Kidney (tissue), 14 donors: Measurements from ENCODE around the gene MAN2C1. TPM values are rescaled to one million over a fixed set of nuclear protein-coding genes. Genes with fewer than 3 reads are reported as not detected.
"Not testable (repeated sequence)": the region's sequence is repeated elsewhere in the genome, so short reads cannot be mapped to it uniquely, and the experiment has no call there.

Experiments used
- DNase-seq, 5 donors: peaks; one replicate each; pipeline ENCODE4 v3.0.0-alpha.2; 2013 to 2020
- FAIRE-seq: peaks from 2 replicates; lab custom pipeline; 2012; peaks lifted over from hg19 to GRCh38; lab: Jason Lieb, UNC
- H3K27ac ChIP-seq, 2 donors: one replicate each; pipeline ENCODE4 v1.7.0; 2013; ENCODE audit warnings: low read depth in 2 of 2, low read length in 2 of 2, inconsistent platforms in 1 of 2
- H3K27me3 ChIP-seq: one replicate; pipeline ENCODE4 v1.7.1; 2013; ENCODE audit warnings: low read length, inconsistent platforms; ENCODE audit not compliant: control insufficient read depth, insufficient read depth
- H3K36me3 ChIP-seq, 3 donors: one replicate each; pipeline versions ENCODE4 v1.7.0 to v1.7.1; 2013; ENCODE audit warnings: low read length in 3 of 3, control low read depth in 1 of 3, inconsistent platforms in 1 of 3; ENCODE audit not compliant: insufficient read depth in 3 of 3, control insufficient read depth in 2 of 3
- H3K4me1 ChIP-seq, 3 donors: one replicate each; pipeline versions ENCODE4 v1.7.0 to v1.7.1; 2013; ENCODE audit warnings: low read length in 3 of 3, inconsistent platforms in 1 of 3, low read depth in 1 of 3; ENCODE audit not compliant: control insufficient read depth in 2 of 3, insufficient read depth in 2 of 3
- H3K4me3 ChIP-seq, 3 donors: one replicate each; pipeline versions ENCODE4 v1.7.0 to v1.8.1; 2013; ENCODE audit warnings: low read length in 3 of 3, control low read depth in 1 of 3, inconsistent platforms in 1 of 3
- H3K9ac ChIP-seq, 3 donors: one replicate each; pipeline versions ENCODE4 v1.7.0 to v1.7.1; 2013; ENCODE audit warnings: low read length in 3 of 3, control low read depth in 1 of 3, inconsistent platforms in 1 of 3
- H3K9me3 ChIP-seq, 3 donors: one replicate each; pipeline versions ENCODE4 v1.7.0 to v1.7.1; 2013; ENCODE audit warnings: low read length in 3 of 3, control low read depth in 1 of 3, inconsistent platforms in 1 of 3; ENCODE audit not compliant: control insufficient read depth in 2 of 3, insufficient read depth in 1 of 3
- CTCF ChIP-seq: IDR thresholded peaks from 3 replicates; pipeline ENCODE4 v1.5.1; 2012; ENCODE audit warnings: mild to moderate bottlenecking, moderate library complexity, borderline replicate concordance; ENCODE audit not compliant: insufficient read depth; ENCODE audit errors: extremely low read depth
- intact Hi-C: fragments of 100-400 bp; cut with DNase I; formaldehyde crosslinking; loops from one replicate; pipeline ENCODE4 v1.11.1; 2022
- polyA plus RNA-seq: library from polyadenylated mRNA; stranded (reverse); fragments of 350-450 nt; fragmentation: Illumina TruSeq; extraction: RNeasy Lipid Tissue Mini Kit (QIAGEN cat#74804); gene quantifications from one replicate; pipeline ENCODE4 v1.2.3, GENCODE V29; 2014; ENCODE audit warnings: low read depth, low replicate concordance; ENCODE audit not compliant: insufficient read depth
- total RNA-seq: library from RNA; stranded (reverse); fragmentation: NEBNext Ultra II Directional; extraction: Animal tissue kit (Norgen Biotek cat#: 25700); gene quantifications from one replicate; pipeline ENCODE4 v1.2.1, GENCODE V29; 2021
- donor health status: control.
- donor health status: control.
- donor health status: control.
- donor health status: control.
- donor health status: control.
- donor health status: DM: yes; HTN: yes; CAD: no.
- donor health status: Normal renal cell carcinoma (clear cell type).

The MAN2C1 gene
- total and polyA plus RNA-seq, 2 donors from 2014 or later: 126 to 246 TPM

DNA sequence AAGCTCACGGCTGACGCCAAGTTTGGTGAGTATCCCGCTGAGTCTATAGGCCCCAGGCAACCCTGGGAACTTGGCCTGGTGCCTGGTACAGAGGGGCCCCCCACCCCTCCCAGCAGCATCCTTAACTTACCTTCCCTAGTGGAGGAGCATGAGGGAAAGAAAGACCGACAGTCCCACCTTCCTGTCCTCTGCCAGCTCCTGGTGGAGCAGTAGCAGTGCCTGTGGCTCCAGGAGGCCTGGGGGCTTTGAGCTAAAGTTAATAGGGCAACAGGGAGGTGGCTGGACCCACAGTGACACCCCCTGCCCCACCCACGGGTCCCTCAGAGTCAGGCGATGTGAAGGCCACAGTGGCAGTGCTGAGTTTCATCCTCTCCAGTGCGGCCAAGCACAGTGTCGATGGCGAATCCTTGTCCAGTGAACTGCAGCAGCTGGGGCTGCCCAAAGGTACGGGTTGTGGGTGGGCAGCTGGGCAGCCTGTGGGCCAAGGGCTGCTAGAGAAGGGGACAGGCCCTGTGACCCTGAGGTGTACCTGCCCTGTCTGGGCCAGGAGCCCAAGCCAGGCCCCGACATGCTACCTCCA is 29.7 kb downstream of the MAN2C1 start:
- H3K36me3 ChIP-seq: peaks cover 0 to 8% (median 2%) of the 10 kb centered on the region in 3 donors
- H3K27me3 ChIP-seq: no peaks in the 10 kb centered on the region
- H3K4me1 ChIP-seq: peaks cover 0 to 7% (median 0%) of the 10 kb centered on the region in 3 donors
- intact Hi-C loops: no loop called here
- DNase-seq: peak in 1 of 5 donors; percentile 68
- no peak for FAIRE-seq
- H3K27ac ChIP-seq: no peak overlapping the region
- no peak overlapping the region for H3K9ac ChIP-seq
- no peak overlapping the region for H3K4me3 ChIP-seq
- no peaks in the 10 kb centered on the region for H3K9me3 ChIP-seq
- TF ChIP-seq CTCF: no peak

GRCh38 chr15:75335705-75336355 is 32.6 kb downstream of the MAN2C1 start, which contains the start of gene COMMD4:
TSS of gene COMMD4 (plus strand) at chr15:75336063. CDS start at chr15:75336090, 27 bp downstream.
- H3K27ac ChIP-seq: no peak within 1 kb of the TSS
- intact Hi-C loops: no loop called here
- peak; percentile 97 to 98 (median 98) for DNase-seq

DNA sequence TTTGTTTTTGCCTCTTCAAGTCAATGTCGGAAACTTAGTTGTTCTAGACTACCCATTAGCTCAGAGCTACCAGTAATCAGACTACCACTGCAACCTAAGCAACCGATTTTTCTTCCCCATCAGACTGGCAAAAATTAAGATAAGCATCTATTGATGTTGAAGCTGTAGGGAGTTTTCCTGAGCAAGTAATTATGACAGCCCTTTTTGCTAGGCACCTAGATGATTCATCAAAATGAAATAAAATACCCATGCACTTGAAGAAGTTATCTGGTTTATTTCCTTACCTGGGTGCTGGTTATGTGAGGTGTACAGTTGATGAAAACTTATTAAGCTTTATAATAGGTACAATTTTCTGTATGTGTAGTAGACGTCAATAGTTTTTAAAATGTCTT is 33.1 kb downstream of the MAN2C1 start:
- Histone ChIP-seq H3K9me3 (no peaks in the 10 kb centered on the region), H3K9ac (peak overlapping the region in 2 of 3 donors; percentile 33 to 55)

More at GRCh38 chr15:75335705-75336355, 32.6 kb downstream of the MAN2C1 start, which contains the start of gene COMMD4:
- H3K4me1 ChIP-seq: peaks cover 0 to 7% (median 0%) of the 10 kb centered on the region in 3 donors
- H3K4me3 ChIP-seq: peak within 1 kb of the TSS; percentile 58 to 75 (median 67)
- no peak for TF ChIP-seq CTCF
- H3K9ac ChIP-seq: peak within 1 kb of the TSS; percentile 55 to 68 (median 62)
- H3K9me3 ChIP-seq: no peaks in the 10 kb centered on the region
- peaks cover 0 to under 1% (median under 1%) of the 10 kb centered on the region in 3 donors for H3K36me3 ChIP-seq
- FAIRE-seq: no peak
- H3K27me3 ChIP-seq: no peaks in the 10 kb centered on the region

GRCh38 chr15:75333654-75334419 is 34.6 kb downstream of the MAN2C1 start:
- intact Hi-C loops, FAIRE-seq, H3K36me3 ChIP-seq, H3K4me1 ChIP-seq, H3K9me3 ChIP-seq, H3K27me3 ChIP-seq, H3K4me3 ChIP-seq, H3K9ac ChIP-seq, H3K27ac ChIP-seq: not testable (repeated sequence)
- DNase-seq: peak in 1 of 5 donors; percentile 31

More for the DNA sequence above, 33.1 kb downstream of the MAN2C1 start:
- FAIRE-seq (no peak), DNase-seq (no peak)
- Histone ChIP-seq H3K27me3 (no peaks in the 10 kb centered on the region), H3K4me1 (peaks cover 0 to 7% (median 0%) of the 10 kb centered on the region in 3 donors), H3K36me3 (no peaks in the 10 kb centered on the region), H3K4me3 (peak overlapping the region; percentile 58 to 75 (median 67)), H3K27ac (no peak overlapping the region)
- no peak for TF ChIP-seq CTCF
- intact Hi-C loops: no loop called here

GRCh38 chr15:75332093-75332492 is 36.3 kb downstream of the MAN2C1 start:
- H3K9ac ChIP-seq, H3K27me3 ChIP-seq, FAIRE-seq, intact Hi-C loops, H3K9me3 ChIP-seq, H3K4me1 ChIP-seq, H3K27ac ChIP-seq, H3K4me3 ChIP-seq, H3K36me3 ChIP-seq: not testable (repeated sequence)
- DNase-seq: peak in 1 of 5 donors; percentile 15
